Suprapubic skin (tissue), 4 donors: ENCODE measurements around the gene RHOF. TPM values are rescaled to one million over a fixed set of nuclear protein-coding genes. Genes with fewer than 3 reads are reported as not detected.

Source experiments
- DNase-seq, 2 donors: peaks; one replicate each; pipeline ENCODE4 v3.0.0-alpha.2; 2019; ENCODE audit warnings: low spot score in 2 of 2
- H3K27ac ChIP-seq: fragments of 200-600 bp; sonication (generic); one replicate; pipeline ENCODE4 v1.5.1; 2019
- H3K27me3 ChIP-seq: fragments of 200-600 bp; sonication (generic); one replicate; pipeline ENCODE4 v1.5.1; 2019
- H3K36me3 ChIP-seq: fragments of 200-600 bp; sonication (generic); one replicate; pipeline ENCODE4 v1.5.1; 2019
- H3K4me1 ChIP-seq: fragments of 200-600 bp; sonication (generic); one replicate; pipeline ENCODE4 v1.5.1; 2019
- H3K4me3 ChIP-seq: fragments of 200-600 bp; sonication (generic); one replicate; pipeline ENCODE4 v1.5.1; 2019; ENCODE audit warnings: mild to moderate bottlenecking
- H3K9me3 ChIP-seq: fragments of 200-600 bp; sonication (generic); one replicate; pipeline ENCODE4 v1.5.1; 2019
- CTCF ChIP-seq, 2 donors: fragments of 200-600 bp in 1 of 2; fragments of 450-650 bp in 1 of 2; sonication (generic) in 1 of 2; IDR thresholded peaks; one replicate each; pipeline ENCODE4 v1.5.1; 2016 to 2019; ENCODE audit warnings: antibody characterized with exemption in 2 of 2, mild to moderate bottlenecking in 1 of 2, moderate library complexity in 1 of 2
- EP300 ChIP-seq: sonication (generic); formaldehyde crosslinking; IDR thresholded peaks from one replicate; pipeline ENCODE4 v1.6.1; 2017; ENCODE audit warnings: antibody characterized with exemption
- POLR2A ChIP-seq, 2 donors: fragments of 450-650 bp; IDR thresholded peaks; one replicate each; pipeline ENCODE4 v1.6.1; 2017; ENCODE audit warnings: antibody characterized with exemption in 2 of 2, mild to moderate bottlenecking in 2 of 2, moderate library complexity in 2 of 2
- POLR2AphosphoS5 ChIP-seq, 3 donors: sonication (generic); formaldehyde crosslinking; IDR thresholded peaks; one replicate each; pipeline ENCODE4 v1.6.1; 2017; ENCODE audit warnings: antibody characterized with exemption in 3 of 3
- WGBS: methylation state at CpG from one replicate; pipeline ENCODE4 v1.1.5; 2018; 5-methylcytosine and 5-hydroxymethylcytosine counted together
- total RNA-seq, 4 donors: library from RNA; depleted of rRNA; stranded (reverse); fragments of >200 nt; gene quantifications; one replicate each; pipeline ENCODE4 v1.1.0, GENCODE V29; 2016

Gene RHOF
- total RNA-seq, 4 donors from 2014 or later: 6.6 to 20.4 (median 17.5) TPM

- H3K4me3 ChIP-seq: peak overlapping the region; percentile 89
- WGBS: 0% methylated on average over 1 of the region's 1 CpG
- no peaks in the 10 kb centered on the region for H3K9me3 ChIP-seq
- H3K27me3 ChIP-seq: no peaks in the 10 kb centered on the region
- TF ChIP-seq POLR2A (IDR thresholded peaks at IDR 0.05): no peak
- no peak for TF ChIP-seq POLR2AphosphoS5 (IDR thresholded peaks at IDR 0.05)
- no peak for TF ChIP-seq CTCF (IDR thresholded peaks at IDR 0.05)
- no peak for TF ChIP-seq EP300
- peaks cover 46% of the 10 kb centered on the region for H3K4me1 ChIP-seq
- H3K36me3 ChIP-seq: peaks cover under 1% of the 10 kb centered on the region
- peak overlapping the region; percentile 100 for H3K27ac ChIP-seq
- DNase-seq: no peak
Observed at GRCh38 chr12:121802485-121802842, 9.0 kb upstream of the RHOF start.

DNA sequence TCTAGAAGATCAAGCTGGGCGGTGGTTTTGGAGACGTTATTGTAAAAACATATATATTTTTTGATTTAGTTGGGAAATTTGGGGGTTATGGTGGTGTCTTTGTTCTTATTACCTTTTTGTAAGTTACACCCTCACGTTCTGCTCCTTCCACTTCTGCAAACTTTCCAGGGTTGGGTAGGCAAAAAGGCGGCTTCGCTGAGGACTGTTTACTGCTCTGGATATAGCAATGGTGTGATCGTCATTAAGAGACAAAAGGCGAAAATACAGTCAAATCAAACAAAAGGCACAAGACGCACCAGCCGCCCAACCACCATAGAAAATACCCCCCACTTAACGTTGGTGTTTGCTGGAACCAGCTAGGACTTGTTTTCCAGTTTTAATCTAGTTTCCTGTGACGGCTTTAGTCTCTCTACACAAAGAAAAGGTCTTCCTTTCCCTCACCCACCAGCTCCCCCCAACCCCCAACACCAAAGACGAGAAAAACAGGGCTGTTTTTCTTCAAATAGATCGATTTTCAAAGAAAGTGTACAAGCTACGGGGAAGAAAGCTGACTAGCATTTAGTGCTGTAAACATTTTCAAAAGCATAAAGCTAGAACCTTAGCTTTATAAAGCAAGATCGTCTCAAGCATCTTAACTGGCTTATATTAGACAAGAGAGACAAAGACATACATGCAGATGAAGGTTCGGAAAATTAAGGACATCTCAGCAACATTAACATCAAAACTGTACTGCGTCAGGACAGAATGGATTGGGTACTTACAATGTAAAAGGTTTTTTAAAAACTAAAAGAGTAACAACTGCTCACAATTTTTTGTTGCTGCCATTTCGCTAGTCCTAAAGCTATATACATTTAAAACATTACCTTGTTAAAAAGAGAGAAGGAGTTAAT lies 8.4 kb upstream of the RHOF start:
- peak overlapping the region; percentile 100 for H3K27ac ChIP-seq
- no peaks in the 10 kb centered on the region for H3K36me3 ChIP-seq
- WGBS: 1% methylated on average over 18 of the region's 18 CpGs
- no peaks in the 10 kb centered on the region for H3K9me3 ChIP-seq
- TF ChIP-seq CTCF (IDR thresholded peaks at IDR 0.05) (no peak), EP300 (no peak)
- H3K4me1 ChIP-seq: peaks cover 46% of the 10 kb centered on the region
- no peaks in the 10 kb centered on the region for H3K27me3 ChIP-seq
- DNase-seq: no peak
- H3K4me3 ChIP-seq: peak overlapping the region; percentile 89

DNA sequence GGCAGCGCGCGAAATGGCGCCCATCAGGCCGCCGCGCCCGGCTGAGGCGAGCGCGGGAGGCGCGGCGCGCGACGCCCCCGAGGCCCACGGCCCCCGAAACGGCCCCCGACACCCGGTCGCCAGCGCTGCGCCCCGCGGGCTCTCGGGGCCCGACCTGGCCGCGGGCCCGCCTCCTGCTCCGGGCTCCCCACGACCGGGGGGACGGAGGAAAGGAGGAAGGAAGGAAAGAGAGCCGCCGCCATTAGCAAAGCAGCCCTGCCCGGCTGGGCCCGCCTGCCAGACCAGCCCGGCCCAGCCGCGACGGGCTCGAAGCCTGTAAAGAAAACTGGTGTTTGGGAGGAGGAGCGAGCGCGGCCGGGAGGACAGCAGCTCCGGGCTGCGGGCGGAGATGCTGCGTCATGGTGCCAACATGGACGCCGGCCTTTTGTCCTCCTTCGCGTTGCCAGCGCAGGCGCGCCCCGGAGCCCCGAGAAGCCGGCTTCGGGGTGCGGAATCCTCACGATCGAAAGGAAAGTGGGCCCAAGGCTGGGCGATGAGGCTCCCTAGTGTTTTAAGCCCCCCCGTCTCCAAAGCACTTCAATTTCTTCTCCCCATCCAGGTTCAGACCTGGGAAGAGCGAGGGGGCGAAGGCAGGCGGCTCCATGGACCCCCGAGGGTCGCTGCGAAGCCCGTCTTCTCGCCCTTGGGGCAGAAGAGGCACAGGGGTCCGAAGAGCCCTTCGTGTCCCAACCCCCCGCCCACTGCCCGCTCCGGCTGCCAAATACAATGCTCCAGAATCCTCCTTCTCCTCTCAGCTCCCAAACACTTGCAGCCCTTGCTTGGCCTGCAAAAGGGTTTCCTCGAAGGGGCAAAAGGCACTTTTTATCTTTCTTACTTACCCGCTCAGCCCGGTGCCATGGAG lies 7.5 kb upstream of the RHOF start:
- H3K4me1 ChIP-seq: peaks cover 46% of the 10 kb centered on the region
- under 1% methylated on average over 24 of the region's 86 CpGs for WGBS
- H3K27ac ChIP-seq: peak overlapping the region; percentile 100
- no peaks in the 10 kb centered on the region for H3K27me3 ChIP-seq
- H3K4me3 ChIP-seq: peak overlapping the region; percentile 89
- TF ChIP-seq CTCF (IDR thresholded peaks at IDR 0.05) (no peak), POLR2AphosphoS5 (IDR thresholded peaks at IDR 0.05) (peak in 2 of 3 donors; percentile 75 to 85), EP300 (no peak), POLR2A (IDR thresholded peaks at IDR 0.05) (peak in 1 of 2 donors; percentile 64)
- no peaks in the 10 kb centered on the region for H3K36me3 ChIP-seq
- no peaks in the 10 kb centered on the region for H3K9me3 ChIP-seq
- DNase-seq: peak; percentile 90 to 95

GRCh38 chr12:121799842-121800693 lies 6.6 kb upstream of the RHOF start:
- Histone ChIP-seq H3K4me1 (peaks cover 50% of the 10 kb centered on the region), H3K9me3 (no peaks in the 10 kb centered on the region), H3K27me3 (no peaks in the 10 kb centered on the region), H3K4me3 (peak overlapping the region; percentile 89), H3K36me3 (peaks cover 5% of the 10 kb centered on the region), H3K27ac (peak overlapping the region; percentile 100)
- TF ChIP-seq POLR2AphosphoS5 (IDR thresholded peaks at IDR 0.05) (peak in 2 of 3 donors; percentile 29 to 35), CTCF (IDR thresholded peaks at IDR 0.05) (peak in 1 of 2 donors; percentile 3), POLR2A (IDR thresholded peaks at IDR 0.05) (peak in 1 of 2 donors; percentile 8), EP300 (no peak)
- WGBS: 0% methylated on average over 2 of the region's 84 CpGs
- DNase-seq: peak; percentile 94 to 96
